ENCODE results near the gene MYEF2.

MYEF2 gene

GRCh38 chr15:48091522-48091921, 86.6 kb downstream of the MYEF2 start (continued):
- TF ChIP-seq TSHZ2 (CRISPR knock-in tag; IDR thresholded peaks at IDR 0.05), result no peak
- TF ChIP-seq RARB (CRISPR knock-in tag; IDR thresholded peaks at IDR 0.05), result no peak
- TF ChIP-seq ZFP3 (CRISPR knock-in tag; IDR thresholded peaks at IDR 0.05), result no peak
- TF ChIP-seq ZNF70 (CRISPR knock-in tag; IDR thresholded peaks at IDR 0.05), result no peak
- no peak for TF ChIP-seq GLIS3 (CRISPR knock-in tag; IDR thresholded peaks at IDR 0.05)

- no peak for ATAC-seq
- TF ChIP-seq TSHZ2 (CRISPR knock-in tag; IDR thresholded peaks at IDR 0.05), result no peak
- TF ChIP-seq BACH2 (CRISPR knock-in tag; IDR thresholded peaks at IDR 0.05; ENCODE audit: borderline replicate concordance), result no peak
- TF ChIP-seq ESRRG (CRISPR knock-in tag; IDR thresholded peaks at IDR 0.05), result no peak
- no peak for TF ChIP-seq ZNF8 (CRISPR knock-in tag; IDR thresholded peaks at IDR 0.05)
- TF ChIP-seq CREB5 (CRISPR knock-in tag; IDR thresholded peaks at IDR 0.05; ENCODE audit: low read depth), result no peak
Measured at GRCh38 chr15:48090666-48091065, 87.4 kb downstream of the MYEF2 start.

GRCh38 chr15:48090115-48090514, 88.0 kb downstream of the MYEF2 start:
- no peak for ATAC-seq
- TF ChIP-seq CREB5 (CRISPR knock-in tag; IDR thresholded peaks at IDR 0.05; ENCODE audit: low read depth), result no peak
- no peak for TF ChIP-seq ZFP30 (CRISPR knock-in tag; IDR thresholded peaks at IDR 0.05)

GRCh38 chr15:48089702-48090101, 88.4 kb downstream of the MYEF2 start:
- no peak for ATAC-seq
- TF ChIP-seq PPARA (CRISPR knock-in tag; IDR thresholded peaks at IDR 0.05; ENCODE audit: borderline replicate concordance) (no peak), RARB (CRISPR knock-in tag; IDR thresholded peaks at IDR 0.05) (no peak), ZNF565 (CRISPR knock-in tag; conservative IDR thresholded peaks at IDR 0.05; ENCODE audit: low read depth) (no peak), ZNF8 (CRISPR knock-in tag; IDR thresholded peaks at IDR 0.05) (no peak), CSRNP3 (CRISPR knock-in tag; IDR thresholded peaks at IDR 0.05) (no peak), CREB5 (CRISPR knock-in tag; IDR thresholded peaks at IDR 0.05; ENCODE audit: low read depth) (no peak), POU6F1 (CRISPR knock-in tag; IDR thresholded peaks at IDR 0.05; ENCODE audit: borderline replicate concordance, low read depth) (no peak)

Data from SK-N-SH treated with all-trans-retinoic acid at 6 μM for 48 hours (cell line).